ENCODE results near the gene TMEM14C. TPM values are rescaled to one million over a fixed set of nuclear protein-coding genes. Genes with fewer than 3 reads are reported as not detected.

TMEM14C gene
- polyA plus RNA-seq (ENCODE audit: insufficient read length in 3 of 3): 100 to 1,000 TPM; 167 to 182 (median 173) TPM

DNA sequence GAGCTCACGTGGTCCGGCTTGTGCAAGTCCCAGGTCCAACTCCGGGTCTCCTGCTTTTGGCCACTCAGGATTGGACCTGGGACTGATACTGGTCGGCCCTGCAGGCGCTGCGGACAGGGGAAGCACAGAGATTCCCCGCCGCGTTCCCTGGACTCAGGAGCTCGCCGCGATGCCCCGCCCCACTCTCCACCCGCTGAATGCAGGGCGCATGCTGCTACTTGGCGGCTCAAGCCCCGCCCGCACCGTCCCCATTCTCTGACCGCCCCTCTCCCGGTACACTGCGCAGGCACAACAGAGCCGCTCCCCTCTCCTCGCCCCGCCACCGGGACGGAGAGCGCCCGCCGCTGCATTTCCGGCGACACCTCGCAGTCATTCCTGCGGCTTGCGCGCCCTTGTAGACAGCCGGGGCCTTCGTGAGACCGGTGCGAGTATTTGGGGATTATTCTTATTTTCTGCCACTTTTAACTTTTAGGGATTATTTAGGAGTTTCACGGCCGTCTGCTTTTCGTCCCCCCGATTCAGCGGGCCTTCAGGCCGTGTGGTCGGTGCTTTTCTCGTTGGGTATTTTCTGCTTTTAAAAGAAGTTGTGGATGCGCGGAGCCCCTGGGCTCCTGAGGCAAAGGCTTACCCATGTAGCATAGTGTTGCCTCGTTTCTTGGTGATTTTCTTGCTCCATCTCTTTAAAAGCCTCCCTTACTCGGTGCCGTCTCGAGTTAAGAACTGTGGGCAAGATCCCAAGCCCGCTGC lies at the start of gene TMEM14C:
TMEM14C (plus strand) TSS at position 251 of the 747 bp plus-strand sequence. CDS start 1,544 bp downstream, outside the sequence.
- DNase-seq (ENCODE audit: low read depth in 3 of 3, low spot score in 2 of 3): peak; percentile 86 to 97 (median 91)

DNA sequence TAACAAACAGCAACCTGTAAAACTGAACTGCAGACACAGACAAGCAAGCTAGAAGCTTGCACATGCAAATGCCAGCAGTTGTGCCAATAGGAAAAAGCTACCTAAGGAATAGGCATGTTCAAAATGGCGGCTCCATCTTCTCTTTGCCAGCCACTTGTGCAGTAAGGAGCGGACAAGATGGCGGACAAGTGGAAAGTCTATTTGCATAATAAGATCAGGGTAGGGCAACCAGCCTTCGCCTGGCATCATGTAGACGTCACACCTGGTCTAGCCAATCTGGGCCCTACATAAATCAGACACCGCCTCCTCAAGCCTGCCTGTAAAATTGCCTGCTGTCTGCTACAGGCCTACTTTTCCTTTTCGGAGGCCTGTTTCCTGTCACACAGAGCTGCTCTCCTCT lies 46.5 kb upstream of the TMEM14C start:
- DNase-seq (ENCODE audit: low read depth in 3 of 3, low spot score in 2 of 3): no peak

DNA sequence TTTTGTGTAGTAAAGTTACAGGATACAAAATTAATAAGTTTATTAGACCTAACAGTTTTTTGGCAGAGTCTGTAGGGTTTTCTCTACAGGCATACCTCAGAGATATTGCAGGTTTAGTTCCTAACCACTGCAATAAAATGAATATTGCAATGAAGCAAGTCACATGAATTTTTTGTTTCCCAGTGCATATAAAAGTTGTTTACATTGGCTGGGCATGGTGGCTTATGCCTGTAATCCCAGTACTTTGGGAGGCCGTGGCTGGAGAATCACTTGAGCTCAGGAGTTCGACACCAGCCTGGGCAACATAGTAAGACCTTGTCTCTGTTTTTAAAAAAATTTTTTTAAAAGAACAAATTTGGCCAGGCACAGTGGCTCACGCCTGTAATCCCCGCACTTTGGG lies 44.4 kb upstream of the TMEM14C start:
- no peak for DNase-seq (ENCODE audit: low read depth in 3 of 3, low spot score in 2 of 3)

DNA sequence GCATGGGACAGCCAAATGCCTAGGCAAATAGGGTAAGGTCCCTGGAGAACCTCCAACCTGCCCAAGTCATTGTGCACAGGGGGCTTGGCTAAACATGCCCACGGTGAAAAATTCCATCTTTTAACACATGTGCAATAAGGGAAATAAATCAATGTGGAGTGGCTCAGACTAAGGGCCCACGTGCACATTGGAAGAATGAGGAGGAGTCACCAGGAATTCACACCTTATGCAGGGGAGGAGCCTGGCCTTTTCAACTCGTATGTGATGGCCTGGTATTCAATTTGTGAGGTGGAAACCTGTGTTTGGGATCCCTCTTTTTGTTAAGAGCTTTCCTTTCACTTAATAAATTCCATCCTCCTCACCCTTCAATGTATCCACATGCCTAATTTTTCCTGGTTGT lies 41.1 kb upstream of the TMEM14C start:
- DNase-seq (ENCODE audit: low read depth in 3 of 3, low spot score in 2 of 3): no peak

DNA sequence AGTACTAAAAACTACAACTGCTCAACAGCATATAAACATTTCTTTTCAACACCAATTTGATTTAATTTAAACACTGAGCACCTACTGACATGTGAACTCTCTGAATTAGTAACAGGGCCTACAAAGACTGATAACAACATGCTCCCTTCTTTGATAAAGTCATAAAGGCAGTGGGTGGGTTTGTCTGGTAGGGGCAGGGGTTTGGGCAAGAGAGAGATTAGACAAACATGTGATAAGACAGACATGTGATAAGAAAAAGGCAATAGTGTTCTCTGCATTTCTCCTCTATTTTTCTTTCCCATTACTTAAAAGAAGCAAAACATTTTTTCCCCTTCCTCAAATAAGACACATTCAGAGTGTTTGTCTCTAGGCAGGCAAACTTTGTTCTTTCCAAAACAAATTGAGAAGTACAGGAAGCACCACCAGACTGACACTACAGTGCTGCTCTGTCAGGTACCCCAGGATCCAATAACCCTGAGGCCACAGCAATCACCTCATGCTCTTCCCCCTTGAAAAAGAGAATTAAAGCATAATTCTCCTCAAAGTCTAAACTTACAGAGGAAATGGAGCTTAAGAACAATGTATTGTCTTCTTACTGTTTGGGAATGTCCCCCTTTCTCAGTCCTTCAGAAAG lies 40.4 kb upstream of the TMEM14C start:
- DNase-seq (ENCODE audit: low read depth in 3 of 3, low spot score in 2 of 3): no peak

DNA sequence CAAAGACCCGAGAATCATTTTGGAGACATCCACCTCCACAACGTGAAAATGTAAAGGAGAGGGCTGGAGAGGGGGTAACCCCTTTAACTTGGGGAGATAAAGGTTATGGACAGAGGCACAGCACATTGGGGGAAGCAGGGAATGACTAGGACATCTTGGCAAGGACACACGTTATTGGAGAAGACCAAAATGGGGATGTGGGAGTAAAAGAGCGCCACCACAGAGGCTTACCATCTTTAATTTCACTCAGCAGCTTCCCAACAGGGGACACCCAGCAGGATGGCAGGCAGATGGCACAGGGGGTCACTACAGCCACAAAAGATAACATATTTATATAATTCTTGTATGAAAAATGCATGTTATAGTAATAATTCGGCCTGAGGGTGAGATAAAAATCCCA lies 38.3 kb upstream of the TMEM14C start:
- no peak for DNase-seq (ENCODE audit: low read depth in 3 of 3, low spot score in 2 of 3)

DNA sequence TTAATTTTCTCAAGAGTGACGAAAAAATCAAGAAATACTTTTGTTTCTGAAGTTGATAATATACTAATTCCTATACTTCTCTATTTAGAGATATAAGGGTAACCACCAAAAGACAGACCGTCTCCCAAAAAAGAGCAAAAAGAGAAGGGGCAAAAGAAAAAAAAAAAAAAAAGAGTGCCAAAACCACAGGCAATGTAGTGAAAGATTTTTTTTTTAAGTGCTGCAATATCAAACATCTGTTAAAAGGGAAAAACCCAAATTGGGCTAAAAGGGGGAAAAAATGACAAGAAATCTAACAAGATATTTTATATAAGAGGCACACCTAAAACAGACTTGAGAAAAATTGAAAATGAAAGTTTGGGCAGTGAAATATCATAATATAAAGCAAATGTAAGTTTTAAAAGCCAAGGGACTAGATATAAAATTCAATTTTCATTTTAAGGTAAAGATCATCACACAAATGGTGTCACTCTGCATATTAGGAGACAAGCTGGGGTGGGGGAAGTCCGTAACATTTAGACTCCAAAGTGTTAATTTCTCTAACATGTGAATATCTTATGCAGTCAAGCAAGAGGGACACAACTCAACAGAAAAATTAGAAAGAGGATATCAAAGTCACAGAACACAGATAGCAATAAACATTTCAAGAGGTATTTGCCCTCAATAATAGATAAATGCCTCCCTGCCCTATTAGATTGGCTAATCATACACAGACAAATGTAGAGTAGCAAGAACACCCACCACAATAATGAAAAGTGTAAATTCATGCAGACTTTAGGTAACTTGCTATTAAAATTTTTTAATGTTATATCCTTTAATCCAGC lies 37.6 kb upstream of the TMEM14C start:
- DNase-seq (ENCODE audit: low read depth in 3 of 3, low spot score in 2 of 3): no peak

DNA sequence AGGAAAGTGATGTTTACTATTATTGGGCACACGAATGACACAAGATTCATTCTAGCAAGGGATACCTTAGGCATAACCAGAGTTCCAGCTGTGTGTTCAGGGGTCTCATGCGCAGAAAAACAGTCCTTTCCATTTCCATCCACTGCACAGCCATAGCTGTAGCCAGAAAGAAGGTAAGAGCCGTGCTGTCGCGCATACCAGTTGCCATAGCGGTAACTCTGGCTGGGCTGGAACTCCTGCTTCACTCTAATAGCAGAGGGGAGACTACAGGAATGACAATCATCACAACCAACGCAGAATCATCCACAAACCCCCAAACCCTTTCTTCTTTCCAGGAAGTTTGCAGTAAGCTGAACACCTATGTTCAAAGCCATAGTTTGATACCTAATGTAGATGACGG lies 36.0 kb upstream of the TMEM14C start:
- DNase-seq (ENCODE audit: low read depth in 3 of 3, low spot score in 2 of 3): no peak

DNA sequence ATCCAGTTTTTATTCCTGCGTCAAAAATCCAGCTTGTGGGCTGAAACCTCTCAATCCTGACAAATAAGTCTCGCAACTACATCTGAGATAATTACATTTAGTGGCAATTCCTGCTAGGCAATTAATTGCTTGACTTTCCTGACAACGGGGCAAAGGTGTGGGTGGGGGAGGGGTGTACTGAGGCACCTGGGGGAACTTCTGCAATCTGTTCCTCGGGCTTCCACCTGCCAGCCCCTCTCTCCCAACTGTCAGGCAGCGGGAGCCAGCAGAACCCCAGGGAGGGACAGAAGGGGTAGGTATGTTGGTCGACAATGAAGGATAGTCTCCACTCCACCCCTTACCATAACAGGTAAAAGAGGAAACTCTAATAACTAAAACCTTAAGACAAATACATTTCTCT lies 35.3 kb upstream of the TMEM14C start:
- DNase-seq (ENCODE audit: low read depth in 3 of 3, low spot score in 2 of 3): no peak

DNA sequence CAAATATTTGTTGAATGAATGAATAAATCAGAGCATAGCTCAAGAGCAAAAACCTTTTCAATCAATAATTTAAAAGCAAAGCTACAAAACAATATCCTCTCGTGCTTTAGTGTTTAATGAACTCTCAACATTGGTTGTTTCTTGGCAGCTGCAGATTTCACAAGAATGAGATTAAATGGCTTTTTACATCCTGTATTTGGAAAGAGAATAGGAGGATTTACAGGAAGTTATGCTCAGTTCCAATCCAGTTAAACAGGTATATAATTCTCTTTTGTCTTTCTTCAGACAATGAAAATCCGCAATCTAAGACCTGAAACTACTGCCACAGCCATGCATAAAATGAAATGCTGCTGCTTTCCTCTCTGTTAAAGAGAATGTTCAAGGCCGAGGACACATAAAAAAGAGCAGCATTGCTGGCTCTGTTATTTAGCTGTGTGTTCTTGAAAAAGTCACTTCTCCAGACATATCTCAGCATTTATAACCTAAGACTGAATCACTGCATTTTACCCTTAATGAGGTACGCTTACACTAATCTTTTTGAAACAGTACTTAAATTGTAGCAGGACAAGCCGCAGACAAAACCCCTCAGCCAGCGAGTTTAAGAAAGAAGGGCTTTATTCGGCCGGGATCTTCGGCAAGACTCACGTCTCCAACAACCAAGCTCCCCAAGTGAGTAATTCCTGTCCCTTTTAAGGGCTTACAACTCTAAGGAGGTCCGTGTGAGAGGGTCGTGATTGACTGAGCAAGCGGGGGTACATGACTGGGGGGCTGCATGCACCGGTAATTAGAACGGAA lies 32.0 kb upstream of the TMEM14C start:
- DNase-seq (ENCODE audit: low read depth in 3 of 3, low spot score in 2 of 3): no peak

DNA sequence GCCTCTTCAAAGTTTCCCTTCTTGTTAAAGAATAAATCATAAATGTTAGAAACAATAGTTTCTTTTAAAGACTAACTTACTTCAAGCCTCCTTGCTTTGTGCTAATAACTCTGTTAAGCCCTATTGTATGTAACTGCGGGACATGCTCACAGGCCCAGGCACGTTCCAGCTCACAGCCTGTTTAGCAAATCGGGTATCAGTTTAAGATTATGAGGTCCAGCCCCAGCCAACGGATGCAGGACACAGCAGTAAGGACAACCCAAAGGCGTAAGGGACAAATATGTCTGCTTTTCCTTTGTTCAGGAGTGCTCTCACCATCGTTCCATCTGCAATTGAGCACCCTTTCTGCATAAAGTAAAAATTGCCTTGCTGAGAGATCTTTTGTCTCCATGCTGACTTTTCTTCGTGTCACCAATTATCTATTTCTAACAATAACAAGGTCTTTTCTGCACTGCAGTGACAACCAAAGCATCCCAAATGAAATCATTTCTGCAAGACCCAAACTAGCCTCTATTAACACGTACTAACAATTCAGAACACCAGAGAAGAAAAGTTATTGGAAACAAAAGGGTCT lies 29.8 kb upstream of the TMEM14C start:
- no peak for DNase-seq (ENCODE audit: low read depth in 3 of 3, low spot score in 2 of 3)

DNA sequence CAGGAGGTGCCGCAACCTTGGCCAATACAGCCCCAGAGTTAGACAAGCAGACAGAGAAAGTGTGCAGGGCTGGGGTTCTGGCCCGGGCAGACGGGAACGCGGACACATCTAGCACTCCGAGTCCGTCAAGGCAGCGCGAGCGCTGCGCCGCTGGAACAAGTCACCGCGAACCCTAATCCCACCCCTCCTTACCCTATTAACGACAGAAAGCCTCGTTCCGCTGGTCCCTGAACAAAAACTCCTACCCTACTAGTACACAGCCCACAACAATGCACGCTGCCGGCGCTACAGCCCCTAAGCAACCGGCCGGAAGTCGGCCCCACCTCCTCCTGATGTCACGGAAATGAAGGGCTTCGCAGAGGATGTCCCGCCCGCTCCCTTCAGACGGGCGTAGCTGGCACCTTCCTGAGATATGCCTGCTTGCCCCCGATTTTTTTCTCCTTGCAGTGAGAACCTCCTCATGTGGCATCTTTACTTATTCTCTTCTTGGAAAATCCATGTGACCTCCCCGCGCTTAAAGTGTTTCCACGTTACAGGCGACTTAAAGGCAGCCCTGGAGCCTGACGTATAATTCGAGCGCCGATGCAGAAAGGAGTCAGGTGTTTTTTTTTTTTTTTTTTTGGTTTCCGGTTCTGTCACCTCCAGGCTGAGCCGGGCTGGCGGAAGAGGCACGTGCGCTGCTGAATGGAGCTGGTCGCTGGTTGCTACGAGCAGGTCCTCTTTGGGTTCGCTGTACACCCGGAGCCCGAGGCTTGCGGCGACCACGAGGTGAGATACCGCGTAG lies 28.4 kb upstream of the TMEM14C start, which contains the start of the genes C6orf52 and PAK1IP1:
C6orf52 (minus strand) TSS at position 315 of the 784 bp plus-strand sequence. CDS start 7,066 bp downstream, outside the sequence.
PAK1IP1 (plus strand) TSS at position 671 of the 784 bp plus-strand sequence; CDS start at position 685, 14 bp downstream.
- DNase-seq (ENCODE audit: low read depth in 3 of 3, low spot score in 2 of 3): peak; percentile 93 to 100 (median 99)

DNA sequence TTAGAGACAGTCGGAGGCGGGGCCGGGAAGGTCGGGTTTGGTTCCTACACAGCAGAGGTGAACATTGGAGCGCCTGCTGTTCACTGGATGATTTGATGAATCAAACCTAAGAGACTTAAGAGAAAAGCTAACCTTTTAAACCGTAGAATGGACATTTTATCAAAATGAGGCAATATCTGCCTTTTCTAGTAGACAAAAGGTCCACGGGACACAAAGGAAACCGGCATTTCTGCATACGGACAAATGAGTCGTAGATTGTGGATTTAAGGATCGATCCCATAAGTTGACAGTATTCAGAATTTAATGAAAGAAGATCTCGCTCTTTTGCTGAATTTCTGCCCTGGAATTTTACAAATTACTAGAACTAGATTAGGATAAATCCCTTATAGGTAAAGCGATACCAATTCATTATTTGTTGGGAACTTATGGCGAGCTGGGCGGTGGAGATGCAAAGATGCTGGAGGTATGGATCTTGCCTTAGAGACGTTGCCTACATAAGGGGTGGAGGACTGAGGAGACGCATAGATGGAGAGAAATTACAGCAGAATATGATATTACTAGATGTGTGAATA lies 27.7 kb upstream of the TMEM14C start:
- no peak for DNase-seq (ENCODE audit: low read depth in 3 of 3, low spot score in 2 of 3)

DNA sequence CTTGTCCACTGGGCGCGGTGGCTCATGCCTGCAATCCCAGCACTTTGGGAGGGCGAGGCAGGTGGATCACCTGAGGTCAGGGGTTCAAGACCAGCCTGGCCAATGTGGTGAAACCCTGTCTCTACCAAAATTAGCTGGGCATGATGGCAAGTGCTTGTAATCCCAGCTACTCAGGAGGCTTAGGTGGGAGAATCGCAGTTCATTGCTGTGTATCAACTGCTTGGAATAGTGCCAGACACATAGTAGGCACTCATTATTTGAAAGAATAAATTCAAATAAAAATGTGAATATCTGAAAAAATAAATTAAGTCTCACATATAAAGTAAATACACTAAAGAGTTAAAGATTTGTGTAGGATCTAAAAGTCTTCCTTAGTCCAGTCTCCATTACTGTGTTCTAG lies 26.2 kb upstream of the TMEM14C start:
- no peak for DNase-seq (ENCODE audit: low read depth in 3 of 3, low spot score in 2 of 3)

DNA sequence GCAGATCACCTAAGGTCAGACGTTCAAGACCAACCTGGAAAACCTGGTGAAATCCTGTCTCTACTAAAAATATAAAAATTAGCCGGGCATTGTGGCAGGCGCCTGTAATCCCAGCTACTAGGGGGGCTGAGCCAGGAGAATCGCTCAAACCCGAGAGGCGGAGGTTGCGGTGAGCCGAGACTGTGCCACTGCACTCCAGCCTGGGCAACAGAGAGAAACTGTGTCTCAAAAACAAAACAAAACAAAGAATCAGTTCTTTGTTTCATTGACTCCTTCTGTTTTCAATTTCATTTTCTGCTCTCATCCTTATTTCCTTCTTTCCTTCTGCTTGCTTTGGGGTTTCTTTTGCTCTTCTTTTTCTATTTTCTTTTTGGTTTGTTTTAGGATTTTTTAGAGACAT lies 8.9 kb upstream of the TMEM14C start:
- no peak for DNase-seq (ENCODE audit: low read depth in 3 of 3, low spot score in 2 of 3)

DNA sequence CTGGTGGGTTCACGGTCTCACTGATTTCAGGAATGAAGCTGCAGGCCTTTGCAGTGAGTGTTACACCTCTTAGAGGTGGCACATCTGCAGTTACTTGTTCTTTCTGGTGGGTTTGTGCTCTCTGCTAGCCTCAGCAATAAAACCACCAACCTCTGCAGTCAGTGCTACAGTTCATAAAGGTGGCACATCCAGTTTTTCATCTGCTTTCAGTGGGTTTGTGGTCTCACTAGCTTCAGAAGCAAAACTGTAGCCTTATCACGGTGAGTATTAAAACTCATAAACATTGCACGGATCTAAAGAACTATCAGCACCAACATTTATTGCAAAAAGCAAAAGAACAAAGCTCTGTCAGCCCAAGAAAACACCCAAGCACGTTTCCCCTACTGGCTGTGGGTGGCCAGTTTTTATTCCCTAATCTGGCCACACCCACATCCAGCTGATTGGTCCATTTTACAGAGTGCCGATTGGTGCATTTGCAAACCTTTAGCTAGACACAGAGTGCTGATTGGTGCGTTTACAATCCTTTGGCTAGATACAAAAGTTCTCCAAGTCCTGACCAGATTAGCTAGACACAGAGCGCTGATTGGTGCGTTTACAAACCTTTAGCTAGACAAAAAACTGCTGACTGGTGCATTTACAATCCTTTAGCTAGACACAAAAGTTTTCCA lies 3.4 kb upstream of the TMEM14C start:
- no peak for DNase-seq (ENCODE audit: low read depth in 3 of 3, low spot score in 2 of 3)

DNA sequence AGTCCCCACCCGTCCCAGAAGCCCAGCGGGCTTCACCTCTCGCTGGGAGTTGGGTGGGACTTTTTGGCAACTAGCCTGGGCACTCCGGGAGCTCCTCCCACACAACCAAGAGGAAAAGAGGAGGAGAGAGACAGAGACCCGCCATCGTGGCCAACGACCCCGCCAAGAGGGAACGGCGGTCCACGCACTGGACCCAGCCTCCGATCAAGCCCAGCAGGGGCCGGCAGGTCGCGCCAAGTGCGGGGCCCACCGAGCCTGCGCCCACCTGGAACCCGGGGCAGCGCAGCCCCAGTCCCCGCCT lies 3.0 kb upstream of the TMEM14C start:
- no peak for DNase-seq (ENCODE audit: low read depth in 3 of 3, low spot score in 2 of 3)

DNA sequence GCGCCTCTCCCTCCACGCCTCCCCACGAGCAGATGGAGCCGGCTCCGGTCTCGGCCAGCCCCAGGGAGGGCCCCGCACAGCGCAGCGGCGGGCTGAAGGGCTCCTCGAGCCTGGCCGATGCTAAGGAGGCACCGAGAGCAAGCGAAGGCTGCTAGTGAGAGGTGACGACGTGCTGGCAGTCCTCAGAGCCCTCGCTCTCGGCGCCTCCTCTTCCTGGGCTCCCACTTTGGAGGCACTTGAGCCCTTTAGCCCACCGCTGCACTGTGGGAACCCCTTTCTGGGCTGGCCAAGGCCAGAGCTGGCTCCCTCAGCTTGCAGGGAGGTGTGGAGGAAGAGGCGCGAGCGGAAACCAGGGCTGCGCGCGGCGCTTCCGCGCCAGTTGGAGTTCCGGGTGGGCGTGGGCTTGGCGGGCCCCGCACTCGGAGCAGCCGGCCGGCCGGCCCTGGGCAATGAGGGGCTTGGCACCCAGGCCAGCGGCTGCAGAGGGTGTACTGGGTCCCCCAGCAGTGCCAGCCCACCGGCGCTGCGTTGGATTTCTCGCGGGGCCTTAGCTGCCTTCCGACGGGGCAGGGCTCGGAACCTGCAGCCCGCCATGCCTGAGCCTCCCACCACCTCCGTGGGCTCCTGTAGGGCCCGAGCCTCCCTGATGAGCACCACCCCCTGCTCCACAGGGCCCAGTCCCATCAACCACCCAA lies 2.5 kb upstream of the TMEM14C start:
- DNase-seq (ENCODE audit: low read depth in 3 of 3, low spot score in 2 of 3): peak in 1 of 3 donors; percentile 13

Data from right renal cortex interstitium (tissue), 3 donors.